K562 (cell line): ENCODE data around the gene FCRL2.

Experiments used
- FOS ChIP-seq: IDR thresholded peaks from 3 replicates; pipeline ENCODE4 v1.6.1; 2011; ENCODE audit not compliant: insufficient read length; ENCODE audit errors: extremely low read depth
- KLF16 ChIP-seq: IDR thresholded peaks from 2 replicates; pipeline ENCODE4 v1.6.1; 2016; ENCODE audit warnings: antibody characterized with exemption
- POLR2A ChIP-seq: fragments of 450-650 bp; conservative IDR thresholded peaks from 2 replicates; pipeline ENCODE4 v1.6.1; 2016
- POLR2AphosphoS5 ChIP-seq: IDR thresholded peaks from 2 replicates; pipeline ENCODE4 v1.6.1; 2011; ENCODE audit warnings: mild to moderate bottlenecking, low read depth, low read length, moderate library complexity; ENCODE audit not compliant: control insufficient read depth, insufficient read depth
- SMAD4 ChIP-seq: fragments of 250-450 bp; sonication (Bioruptor Pico); conservative IDR thresholded peaks from 2 replicates; pipeline ENCODE4 v1.8.0; 2021; ENCODE audit warnings: inconsistent platforms, mild to moderate bottlenecking, moderate library complexity

DNA sequence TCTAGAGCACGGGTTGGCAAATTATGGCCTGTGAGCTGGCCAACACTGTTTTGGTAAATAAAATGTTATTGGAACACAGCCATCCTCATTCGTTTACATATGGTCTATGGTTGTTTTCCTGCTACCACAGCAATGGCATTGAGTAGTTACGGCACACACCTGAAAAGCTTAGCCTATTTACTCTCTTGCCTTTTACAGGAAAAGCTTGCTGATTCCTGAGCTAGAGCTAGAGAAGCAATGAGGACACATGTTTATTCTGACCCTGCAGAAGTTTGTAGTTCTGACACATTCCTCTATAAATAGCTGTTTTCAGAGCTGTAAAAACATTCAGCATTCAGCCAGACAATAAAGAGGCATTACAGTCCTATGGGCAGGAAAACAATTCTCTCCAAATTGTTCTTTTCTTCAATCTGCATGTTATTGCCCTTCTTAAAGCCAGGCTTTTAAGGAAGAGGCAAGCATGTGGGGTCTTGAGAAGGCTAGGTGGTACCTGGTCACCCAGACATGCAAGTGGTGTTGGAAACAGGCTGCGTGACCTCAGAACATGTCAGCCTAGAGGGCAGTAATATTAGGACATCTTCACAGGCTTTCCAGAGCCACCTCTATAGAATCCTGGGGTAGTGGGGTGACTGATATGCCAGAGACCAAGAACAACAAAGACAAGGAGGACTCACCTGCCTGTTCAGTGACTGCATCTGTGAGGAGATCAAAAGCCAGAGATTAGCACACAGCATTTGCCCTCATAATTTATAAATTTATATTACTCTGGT lies 1.6 kb downstream of the FCRL2 start:
- TF ChIP-seq POLR2AphosphoS5 (no peak), SMAD4 (CRISPR knock-in tag) (no peak), KLF16 (no peak), POLR2A (no peak), FOS (no peak)
